Stimulated activated CD8-positive, alpha-beta memory T cell treated with anti-CD3 and anti-CD28 coated beads, Interleukin-7, amount 100 ng/mL, for 1 hour (primary cell): ENCODE measurements around the gene SEMA3C.

ENCODE experiments used
- DNase-seq, 2 donors: peaks; one replicate each; pipeline ENCODE4 v3.0.0-alpha.2; 2020; ENCODE audit warnings: low read depth in 2 of 2

Gene SEMA3C

DNA sequence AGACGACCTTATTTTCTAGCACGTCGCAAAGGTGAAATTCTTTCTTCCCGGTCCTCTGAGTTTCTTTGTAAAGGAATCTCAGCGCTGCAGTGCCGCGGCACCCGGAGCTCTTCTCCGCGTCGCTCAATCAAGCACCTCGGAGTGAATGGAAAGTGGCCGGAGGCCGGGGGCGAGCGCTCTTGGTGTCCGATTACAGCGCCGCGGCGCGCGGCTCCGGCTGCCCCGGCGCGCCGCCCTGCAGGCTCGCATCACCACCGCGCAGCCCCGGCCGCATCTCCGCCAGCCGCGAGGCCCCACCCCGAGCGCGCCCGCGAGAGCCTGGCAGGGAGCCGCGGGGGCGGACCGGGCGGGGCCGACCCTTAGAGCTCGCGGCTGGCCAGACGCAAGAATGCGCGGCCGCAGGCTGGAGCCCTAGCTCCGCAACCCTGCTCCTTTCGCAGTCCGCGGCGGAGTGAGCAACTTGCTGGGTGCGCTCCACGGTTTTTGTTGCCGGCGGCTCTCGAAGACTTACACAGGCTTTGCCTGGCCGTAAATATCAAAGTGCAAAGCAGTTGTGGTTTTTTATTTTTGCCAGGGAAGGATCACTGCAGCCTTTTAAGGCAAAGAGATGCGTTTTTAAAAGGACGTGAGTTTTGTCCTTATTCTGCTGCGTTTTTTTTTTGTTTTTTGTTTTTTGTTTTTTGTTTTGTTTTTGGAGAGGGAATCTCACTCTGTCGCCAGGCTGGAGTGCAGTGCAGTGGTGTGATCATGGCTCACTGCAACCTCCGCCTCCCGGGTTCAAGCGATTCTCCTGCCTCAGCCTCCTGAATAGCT is at the start of gene SEMA3C:
Gene SEMA3C, minus strand, starts transcription at position 143 of the 813 bp plus-strand sequence. CDS start 2,270 bp downstream, outside the sequence.
- DNase-seq, result no peak

DNA sequence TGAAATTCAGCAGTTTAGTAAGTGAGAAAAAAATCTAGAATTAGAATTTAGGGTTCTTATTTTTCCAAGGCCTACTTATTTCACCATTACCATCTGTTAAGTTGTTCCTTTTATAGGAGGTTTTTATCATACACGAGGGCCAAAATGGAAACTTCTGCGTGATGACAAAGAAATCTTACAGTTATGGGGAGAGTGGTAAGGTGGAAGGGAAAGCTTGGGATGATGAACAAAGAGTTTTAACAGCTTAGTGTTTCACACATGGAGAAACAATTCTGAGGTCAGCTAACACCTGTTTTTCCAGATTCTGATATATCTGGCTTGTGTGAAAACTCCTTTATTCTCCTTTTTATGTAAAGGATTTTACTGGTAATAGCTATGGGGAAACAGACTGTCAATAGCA is 49.8 kb upstream of the SEMA3C start:
- no peak for DNase-seq

DNA sequence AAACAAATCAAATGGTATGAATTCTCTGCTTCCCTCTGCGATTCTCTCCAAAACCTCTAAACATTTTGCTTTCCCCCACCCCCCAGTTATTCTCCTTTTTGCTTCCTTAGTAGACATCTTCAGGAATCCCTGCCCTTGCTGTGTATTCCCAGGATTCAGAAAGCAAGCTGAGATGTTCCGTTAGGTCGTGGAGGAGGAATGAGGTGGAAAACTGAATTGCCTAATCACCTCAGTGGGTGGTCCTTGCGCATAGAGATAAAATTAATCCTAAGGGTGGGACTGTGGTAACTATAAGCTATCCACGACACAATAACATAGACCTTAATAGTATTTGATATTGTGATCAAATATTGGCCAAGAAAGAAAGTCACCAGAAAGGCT is 49.1 kb upstream of the SEMA3C start:
- no peak for DNase-seq

DNA sequence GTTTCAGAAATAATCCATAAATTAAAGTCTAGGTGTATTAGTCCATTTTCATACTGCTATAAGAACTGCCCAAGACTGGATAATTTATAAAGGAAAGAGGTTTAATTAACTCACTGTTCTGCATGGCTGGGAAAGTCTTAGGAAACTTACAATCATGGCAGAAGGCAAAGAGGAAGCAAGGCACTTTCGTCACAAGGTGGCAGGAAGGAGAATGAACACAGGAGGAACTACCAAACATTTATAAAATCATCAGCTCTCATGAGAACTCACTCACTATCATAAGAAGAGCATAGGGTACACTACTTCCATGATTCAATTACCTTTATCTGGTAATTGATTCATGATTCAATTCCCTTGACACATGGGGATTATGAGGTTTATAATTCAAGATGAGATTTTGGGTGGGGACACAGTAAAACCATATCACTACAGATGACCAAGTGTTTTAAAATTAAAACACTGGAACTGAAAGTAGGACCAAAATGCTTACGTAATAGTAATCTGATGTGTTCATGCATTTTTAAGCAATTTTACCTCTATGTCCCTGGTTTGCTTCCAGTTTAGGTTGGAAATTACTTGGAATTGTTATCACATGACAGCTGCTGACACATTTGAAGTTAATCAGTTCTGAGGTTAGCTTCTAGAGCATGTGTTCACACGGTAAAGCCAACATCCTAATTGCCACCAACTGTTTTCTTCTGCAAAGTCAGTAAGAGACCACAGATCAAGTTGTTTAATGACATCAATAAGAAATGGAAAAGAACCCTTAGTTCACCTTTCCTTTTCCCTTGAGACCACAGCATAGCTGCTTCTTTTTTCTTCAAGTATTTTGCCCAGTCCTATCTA is 48.4 kb upstream of the SEMA3C start:
- DNase-seq, result no peak

DNA sequence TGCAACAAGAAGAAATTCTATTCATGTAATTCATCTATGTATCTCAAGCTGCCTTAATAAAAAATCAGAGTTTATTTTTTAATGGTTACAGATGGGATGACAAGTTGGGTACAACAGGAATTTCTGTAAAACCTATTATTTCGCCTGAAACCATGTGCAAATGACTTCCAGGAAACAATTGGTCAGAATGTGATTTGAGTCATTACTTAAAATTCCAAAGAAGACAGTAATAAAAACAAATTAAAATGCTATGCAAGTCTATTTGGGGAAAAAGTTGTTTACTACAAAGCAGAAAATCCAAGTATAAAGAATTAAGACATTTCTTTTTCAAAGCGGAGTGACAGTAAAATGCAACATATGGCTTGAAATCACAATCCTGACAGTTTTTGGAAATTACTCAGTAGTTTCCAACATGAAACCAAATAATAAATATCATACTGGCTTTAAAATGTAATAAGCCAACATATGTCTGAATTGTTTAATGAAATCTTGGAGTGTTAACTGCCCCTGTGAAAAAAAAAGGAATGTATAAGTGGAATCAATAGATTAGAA is 41.5 kb upstream of the SEMA3C start:
- no peak for DNase-seq

DNA sequence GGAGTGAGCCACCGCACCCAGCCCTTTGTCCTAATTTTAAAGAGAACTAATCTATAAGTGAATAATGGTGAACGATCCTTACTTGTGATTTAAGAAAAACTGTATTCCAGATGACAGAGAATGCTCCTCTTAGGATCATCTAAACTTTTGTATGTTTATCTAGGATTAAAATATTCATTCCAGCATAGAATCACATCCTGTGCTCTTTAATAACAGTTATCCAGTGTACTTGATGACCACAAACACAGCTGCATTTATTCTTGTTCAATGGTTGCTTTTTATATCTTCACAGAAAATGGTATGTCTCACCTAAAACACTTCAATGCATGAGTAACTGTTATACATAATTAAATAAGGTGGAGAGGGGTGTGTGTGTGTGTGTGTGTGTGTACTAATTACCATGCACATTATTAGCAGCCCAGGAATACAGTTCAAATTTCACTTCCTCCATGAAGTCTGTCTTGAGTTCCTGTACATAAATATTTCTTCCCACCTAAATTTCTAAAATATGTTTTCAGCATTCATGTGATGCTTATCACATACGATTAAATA is 38.5 kb upstream of the SEMA3C start:
- no peak for DNase-seq

DNA sequence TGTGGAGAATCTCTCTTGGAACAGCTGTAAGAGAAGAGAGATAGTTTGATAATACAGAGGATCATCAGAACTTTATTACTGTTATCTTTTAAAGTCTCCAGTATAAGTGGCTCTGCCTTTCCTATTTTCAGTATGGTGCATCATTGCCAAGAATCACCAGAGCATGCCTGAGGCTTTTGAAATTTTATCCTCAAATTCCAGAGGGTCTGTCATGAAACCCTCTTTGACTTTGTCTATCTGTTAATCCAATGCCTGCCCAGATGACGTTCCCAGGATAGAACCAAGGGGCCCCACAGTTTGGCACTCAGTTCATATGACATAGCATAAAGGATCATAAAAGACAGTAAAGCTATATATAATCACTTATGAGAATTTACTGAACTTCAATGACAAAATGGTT is 35.3 kb upstream of the SEMA3C start:
- no peak for DNase-seq

DNA sequence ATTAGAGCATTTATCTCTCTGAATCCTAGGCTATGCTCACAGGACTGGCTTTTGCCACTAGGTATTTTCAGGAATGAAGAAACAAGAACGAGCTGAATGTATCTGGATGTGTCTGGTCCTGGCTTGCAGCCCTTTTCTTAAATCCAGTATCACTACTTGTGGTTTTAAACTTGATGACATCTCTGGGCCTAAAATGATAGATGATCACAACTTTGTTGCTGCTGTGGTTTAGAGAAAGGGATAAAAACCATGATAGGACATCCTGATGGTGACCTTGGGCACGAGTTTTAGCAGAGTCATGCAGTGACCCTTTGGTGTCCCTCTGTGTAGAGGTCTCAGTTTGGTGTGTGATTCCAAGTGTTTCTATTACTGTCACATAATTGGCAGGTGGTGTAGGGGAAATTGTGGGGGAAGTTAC is 31.7 kb upstream of the SEMA3C start:
- no peak for DNase-seq

DNA sequence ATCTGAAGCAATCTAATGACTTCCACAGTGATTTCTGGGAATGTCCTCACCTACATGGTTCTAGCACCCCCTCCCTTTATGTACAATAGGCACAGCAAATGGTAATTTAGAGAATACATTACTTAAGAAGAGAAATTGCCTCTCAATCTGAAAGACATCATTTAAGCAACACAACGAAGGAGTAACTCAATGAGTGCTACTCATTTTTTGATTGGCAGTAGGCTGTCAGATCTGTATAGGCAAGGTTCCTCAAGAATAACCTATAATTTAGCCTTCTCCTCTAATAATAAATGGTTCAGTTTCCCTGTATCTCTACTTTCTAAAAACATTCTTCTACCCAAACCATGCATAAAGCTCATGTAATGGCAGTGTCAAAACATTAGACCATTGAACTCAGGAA is 30.6 kb upstream of the SEMA3C start:
- no peak for DNase-seq

DNA sequence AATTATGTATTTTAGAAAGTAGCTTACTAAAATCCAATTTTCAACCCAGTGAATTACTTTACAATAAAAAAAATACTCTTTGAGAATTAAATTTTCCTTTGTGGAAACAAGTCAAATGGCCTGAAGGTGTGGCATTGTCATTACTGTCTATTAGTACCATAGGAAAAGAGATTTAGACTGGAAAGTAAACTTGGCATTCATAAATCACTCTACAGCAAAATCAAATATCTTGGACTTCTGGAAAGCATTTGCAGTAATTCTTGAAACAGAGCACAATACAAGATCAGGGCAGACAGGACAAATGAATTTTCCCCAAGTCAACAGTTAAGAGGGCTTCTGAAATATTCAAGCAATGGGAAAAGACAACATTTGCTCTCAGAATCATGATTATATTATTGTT is 28.0 kb upstream of the SEMA3C start:
- DNase-seq, result no peak

DNA sequence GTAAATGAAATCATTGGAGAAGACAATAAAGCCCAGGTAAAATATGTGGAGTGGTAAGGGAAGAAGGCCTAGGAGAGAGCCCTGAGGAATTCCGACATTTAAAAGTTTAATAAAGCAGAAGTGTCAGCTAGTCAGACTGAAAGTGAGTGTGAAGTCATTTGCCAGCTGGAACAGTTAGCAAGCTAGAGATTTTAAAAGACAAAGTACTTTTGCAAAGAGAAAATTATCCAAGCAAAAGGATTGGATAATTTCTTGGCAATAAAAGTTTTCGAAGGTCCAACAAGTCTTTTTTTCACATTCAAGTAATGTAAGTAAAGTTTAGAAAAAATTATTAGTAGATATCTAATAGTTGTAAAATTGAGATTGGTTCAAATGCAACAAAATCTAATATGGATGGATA is 27.1 kb upstream of the SEMA3C start:
- no peak for DNase-seq

DNA sequence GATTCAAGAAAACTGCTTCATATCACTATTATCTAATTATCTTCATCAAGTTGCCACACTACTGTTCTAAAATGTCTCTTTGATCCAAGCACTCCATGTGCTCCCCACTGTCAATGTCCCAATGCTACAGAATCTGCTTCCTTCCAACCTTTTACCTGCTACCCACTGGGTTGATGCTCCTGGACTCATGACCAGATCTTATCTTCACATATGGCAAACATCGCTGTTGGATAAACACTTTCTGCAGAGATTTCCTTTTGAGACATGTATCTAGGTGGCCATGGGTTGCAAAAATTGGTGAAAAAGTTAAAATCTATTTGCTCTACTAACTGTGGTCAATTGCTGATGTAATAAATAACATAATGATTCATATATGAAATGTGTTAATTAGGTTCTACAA is 24.5 kb upstream of the SEMA3C start:
- DNase-seq, result no peak

DNA sequence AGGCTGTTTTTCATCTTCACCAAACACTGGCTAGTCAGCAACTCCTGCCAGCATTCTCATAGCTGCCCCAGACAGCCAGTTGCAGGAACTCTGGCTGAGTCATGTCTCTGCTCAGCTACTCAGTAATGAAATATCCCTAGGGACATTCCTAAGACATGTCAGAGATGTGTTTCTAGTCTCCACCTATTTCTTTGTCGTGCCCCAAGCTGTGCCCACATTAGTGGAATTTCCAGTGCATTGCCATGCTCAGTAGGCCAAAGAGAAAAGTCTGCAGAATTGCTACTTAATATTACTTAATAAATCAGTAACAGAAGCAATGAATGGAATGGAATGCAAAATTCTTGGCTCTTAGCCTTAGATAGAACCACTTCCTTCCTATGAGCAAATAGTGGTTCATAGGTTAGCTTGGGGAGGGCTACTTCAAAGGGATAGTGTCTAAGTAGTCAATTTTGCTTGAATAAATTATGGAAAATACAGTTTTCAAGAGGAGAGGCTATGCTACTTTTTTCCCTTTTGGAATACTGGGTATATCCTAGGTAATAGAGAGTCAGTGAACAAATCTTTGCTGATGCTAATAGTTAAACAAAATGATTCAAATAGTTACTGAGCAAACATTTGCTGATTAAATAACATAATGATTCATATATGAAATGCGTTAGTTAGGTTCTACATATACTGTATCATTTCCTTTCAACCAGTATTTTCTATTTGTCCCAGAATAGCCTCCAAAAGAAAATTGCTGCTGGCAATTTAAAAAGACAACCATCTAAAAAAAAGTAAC is 23.6 kb upstream of the SEMA3C start:
- no peak for DNase-seq

DNA sequence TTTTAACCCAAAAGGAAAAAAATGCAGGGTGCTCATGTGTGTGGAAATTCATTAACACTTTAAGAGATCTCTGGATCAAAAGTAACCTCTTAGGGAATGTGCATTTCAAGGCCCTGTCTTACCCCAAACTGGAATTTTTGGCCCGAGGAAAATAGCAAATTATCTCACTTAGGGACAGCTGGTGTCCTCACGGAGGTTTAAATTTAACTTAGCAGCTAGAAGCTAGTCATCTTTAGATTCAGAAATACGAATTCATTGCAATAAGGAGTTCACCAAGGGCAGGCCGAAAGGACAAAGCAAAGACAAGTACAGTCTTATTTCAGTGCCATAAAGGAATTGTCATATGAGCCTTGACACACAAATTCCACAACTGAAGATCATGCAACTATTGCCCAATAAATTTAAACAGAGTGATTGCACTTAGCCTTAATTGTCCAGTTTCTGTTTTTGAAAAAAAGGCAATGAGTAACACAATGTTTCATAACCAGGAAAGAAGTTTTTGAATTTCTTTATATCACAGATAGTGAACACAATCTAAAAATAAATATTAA is 22.4 kb upstream of the SEMA3C start:
- no peak for DNase-seq

DNA sequence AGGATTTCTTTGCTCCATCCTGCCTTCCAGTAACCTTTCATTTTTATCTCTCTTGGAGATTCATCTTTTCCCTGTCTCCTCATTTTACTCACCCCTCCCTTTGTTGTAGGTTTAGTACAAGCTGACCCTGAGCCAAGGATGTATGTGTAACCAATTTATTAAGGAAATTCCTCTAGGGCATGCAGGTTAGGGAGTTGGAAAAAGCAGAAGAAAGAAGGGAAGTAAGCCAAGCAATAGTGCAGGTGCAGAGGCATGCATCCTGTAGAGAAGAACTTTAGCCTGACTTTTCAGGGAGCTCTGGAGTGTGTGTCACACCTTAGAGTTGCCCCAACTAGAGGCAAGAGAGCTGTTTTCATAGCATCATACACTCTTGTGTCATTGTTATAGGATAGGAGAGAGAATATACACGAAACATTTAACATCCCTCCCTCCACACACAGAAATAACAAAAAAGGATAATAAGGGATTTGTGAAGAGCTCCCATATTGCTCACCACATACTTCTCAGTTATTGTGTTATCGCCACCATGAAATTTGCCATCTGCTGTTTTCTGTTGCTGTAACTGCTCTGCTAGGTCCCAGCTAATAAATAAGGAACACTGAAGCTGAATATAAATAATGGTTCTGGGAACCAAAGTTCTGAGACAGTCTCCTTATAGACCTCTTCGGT is 21.8 kb upstream of the SEMA3C start:
- DNase-seq, result no peak

DNA sequence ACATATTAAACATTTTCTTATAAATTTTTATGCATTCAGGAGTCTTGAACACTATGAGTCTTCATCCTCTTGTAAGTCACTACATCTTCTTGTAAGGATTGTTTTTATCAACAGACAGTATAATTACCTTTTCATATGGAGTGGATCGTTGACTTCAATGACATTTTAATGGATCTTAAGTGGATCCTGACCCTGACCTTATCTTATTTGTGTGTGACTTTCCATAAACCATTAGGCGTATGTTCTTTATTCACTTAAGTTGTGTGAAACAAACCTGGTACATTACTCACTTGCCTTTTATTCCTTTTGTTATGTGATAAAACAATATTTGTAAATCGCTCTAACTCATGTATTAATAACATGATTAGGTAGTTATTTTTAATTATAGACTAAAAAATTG is 18.5 kb upstream of the SEMA3C start:
- DNase-seq, result no peak

DNA sequence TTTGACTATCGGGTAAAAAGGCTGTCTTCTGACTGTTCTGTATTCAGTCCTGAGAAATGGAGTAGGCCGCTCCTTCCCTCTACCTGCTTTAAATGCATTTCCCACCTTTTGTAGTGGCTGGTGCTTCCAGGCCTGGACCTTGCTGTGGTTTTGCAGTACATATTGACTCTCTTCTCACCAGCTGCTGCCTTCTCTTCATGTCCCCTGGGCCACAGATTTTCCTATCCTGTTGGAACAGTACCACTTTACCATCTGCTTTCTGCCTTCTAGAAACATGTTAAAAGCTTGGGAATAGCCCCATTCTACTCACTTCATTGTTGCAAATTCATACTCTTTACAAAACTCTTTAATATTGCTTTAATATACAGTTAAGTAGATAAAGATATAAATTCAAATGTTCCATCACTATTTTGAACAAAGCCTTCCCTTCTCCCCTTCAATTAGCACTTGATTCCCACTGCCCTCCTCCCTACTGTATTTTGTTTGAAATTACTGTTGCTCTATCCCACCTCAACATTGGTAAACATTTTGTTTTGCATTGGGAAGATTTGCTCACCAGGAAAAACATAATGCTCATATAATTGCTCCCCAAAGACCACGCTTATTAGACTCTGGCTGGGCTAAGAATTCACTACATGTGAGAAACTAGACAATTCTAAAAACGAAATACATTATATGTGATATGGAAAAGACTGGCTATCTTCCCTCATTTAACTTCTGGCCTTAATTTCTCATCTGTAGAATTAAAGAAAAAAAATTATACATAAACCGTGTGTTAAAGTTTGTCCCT is 17.3 kb upstream of the SEMA3C start:
- no peak for DNase-seq

DNA sequence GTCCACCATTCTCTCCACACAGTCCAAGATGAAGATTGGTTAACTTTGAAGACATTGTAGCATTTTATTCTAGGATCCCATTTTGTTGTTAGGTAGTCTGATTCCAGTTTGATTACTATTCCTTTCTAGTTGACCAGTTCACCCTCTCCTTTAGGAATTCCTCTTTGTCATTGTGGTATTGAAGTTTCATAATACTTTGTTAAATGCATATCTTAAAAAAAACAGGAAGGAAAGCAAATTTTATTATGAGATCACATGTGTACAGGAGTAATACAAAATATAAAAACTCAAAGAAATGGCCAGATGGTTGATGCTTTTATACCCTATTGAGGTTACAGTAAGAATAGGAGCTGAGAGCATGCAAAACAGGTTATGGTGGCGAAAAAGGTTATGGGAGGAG is 15.5 kb upstream of the SEMA3C start:
- no peak for DNase-seq

DNA sequence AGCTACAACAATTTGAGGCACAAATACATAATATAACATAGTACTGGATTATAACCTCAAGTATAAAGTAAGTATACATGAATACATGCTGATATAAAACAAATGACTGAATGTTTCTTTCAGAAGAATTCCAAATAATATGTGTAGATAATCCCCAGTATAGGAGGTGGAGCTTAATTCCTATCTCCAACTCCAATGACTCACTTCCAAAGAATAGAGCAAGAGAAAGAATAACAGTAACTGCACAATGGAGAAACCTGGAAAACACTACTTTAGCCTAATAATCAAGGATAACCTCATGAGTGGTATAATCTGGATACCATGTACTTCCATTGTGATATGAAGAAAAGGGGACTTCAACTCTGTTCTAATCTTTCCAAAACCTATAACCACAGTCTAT is 13.7 kb upstream of the SEMA3C start:
- DNase-seq, result no peak

DNA sequence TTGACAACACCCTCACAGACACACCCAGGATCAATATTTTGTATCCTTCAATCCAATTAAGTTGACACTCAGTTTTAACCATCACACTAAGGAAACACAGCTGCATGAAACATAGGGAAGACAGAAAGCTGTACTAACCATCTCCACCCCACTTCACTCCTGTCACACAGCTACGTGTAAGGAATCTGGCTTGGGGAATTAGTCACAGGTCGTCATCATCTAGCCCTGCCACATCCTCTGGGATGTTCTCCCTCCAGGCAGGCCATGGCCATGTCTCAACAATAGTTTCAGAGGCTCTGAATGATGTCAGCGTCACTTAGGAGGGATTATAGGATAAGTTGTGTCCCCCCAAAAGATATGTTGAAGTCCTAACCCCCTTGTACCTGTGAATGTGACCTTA is 10.8 kb upstream of the SEMA3C start:
- no peak for DNase-seq
